ENCODE results near the gene SKIC8.

DNA sequence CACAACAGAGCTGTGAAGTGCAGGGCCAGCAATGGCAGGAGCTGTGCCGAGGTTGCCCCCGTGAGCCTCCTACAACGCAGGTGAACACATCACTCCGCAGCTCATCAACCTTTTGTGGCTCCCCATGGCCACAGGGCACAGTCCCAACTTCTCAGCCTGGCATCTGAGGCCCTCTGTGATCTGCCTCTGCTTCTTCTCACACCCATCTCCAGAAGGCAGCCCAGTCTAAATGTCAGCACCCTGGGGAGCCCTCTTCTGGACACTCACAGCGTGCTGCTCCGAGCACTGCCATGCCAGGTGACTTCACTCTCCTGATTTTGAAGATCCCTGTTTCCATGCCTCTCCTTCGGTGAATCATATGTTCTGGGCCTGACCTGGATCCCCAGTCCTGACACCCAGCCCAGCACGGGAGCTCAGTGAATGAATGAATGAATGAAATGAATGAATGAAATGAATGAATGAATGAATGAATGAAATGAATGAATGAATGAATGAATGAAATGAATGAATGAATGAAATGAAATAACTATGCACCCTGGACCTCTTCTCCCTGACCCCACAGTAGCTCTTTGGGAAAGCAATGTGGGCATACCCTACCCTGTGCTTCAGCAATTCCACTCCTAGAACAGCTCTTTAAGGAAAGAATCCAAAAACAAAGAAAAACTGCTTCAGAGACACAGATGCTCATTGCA is 17.9 kb upstream of the SKIC8 start:
- TF ChIP-seq, protein P1, sequence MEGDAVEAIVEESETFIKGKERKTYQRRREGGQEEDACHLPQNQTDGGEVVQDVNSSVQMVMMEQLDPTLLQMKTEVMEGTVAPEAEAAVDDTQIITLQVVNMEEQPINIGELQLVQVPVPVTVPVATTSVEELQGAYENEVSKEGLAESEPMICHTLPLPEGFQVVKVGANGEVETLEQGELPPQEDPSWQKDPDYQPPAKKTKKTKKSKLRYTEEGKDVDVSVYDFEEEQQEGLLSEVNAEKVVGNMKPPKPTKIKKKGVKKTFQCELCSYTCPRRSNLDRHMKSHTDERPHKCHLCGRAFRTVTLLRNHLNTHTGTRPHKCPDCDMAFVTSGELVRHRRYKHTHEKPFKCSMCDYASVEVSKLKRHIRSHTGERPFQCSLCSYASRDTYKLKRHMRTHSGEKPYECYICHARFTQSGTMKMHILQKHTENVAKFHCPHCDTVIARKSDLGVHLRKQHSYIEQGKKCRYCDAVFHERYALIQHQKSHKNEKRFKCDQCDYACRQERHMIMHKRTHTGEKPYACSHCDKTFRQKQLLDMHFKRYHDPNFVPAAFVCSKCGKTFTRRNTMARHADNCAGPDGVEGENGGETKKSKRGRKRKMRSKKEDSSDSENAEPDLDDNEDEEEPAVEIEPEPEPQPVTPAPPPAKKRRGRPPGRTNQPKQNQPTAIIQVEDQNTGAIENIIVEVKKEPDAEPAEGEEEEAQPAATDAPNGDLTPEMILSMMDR (IDR thresholded peaks at IDR 0.05; ENCODE audit: poor library complexity) = no peak
- no peak for TF ChIP-seq EZH2 (IDR thresholded peaks at IDR 0.05; ENCODE audit: borderline replicate concordance)

Data from hepatocyte (in vitro differentiated cells).